Ectodermal cell (in vitro differentiated cells): ENCODE results near the gene RALBP1.

Experiments
- H3K27ac ChIP-seq: 2 replicates; pipeline ENCODE4 v1.7.0; 2013; ENCODE audit warnings: mild to moderate bottlenecking, low read depth, low read length; ENCODE audit not compliant: insufficient read depth, poor library complexity, severe bottlenecking
- H3K27me3 ChIP-seq: 2 replicates; pipeline ENCODE4 v1.7.0; 2013; ENCODE audit warnings: mild to moderate bottlenecking, low read length; ENCODE audit not compliant: insufficient read depth, control insufficient read depth, poor library complexity, severe bottlenecking
- H3K36me3 ChIP-seq: one replicate; pipeline ENCODE4 v1.7.0; 2013; ENCODE audit warnings: low read length; ENCODE audit not compliant: control insufficient read depth, insufficient read depth
- H3K4me1 ChIP-seq: one replicate; pipeline ENCODE4 v1.7.0; 2013; ENCODE audit warnings: low read length; ENCODE audit not compliant: control insufficient read depth, insufficient read depth
- H3K4me3 ChIP-seq: 2 replicates; pipeline ENCODE4 v1.7.0; 2013; ENCODE audit warnings: low read depth, low read length, control low read depth; ENCODE audit not compliant: insufficient read depth
- H3K9me3 ChIP-seq: 2 replicates; pipeline ENCODE4 v1.7.0; 2013; ENCODE audit warnings: mild to moderate bottlenecking, low read length, moderate library complexity; ENCODE audit not compliant: control insufficient read depth
- WGBS, 2 experiments: methylation state at CpG; one replicate each; pipeline ENCODE4 v1.1.7; 2013; ENCODE audit warnings: missing lambda C conversion rate in 2 of 2; 5-methylcytosine and 5-hydroxymethylcytosine counted together

RALBP1 gene

GRCh38 chr18:9526458-9526857, 51.1 kb downstream of the RALBP1 start:
- H3K9me3 ChIP-seq: no peaks in the 10 kb centered on the region
- H3K4me1 ChIP-seq: no peaks in the 10 kb centered on the region
- no peaks in the 10 kb centered on the region for H3K36me3 ChIP-seq
- H3K27ac ChIP-seq: no peak overlapping the region
- H3K4me3 ChIP-seq: no peak overlapping the region
- no peaks in the 10 kb centered on the region for H3K27me3 ChIP-seq

DNA sequence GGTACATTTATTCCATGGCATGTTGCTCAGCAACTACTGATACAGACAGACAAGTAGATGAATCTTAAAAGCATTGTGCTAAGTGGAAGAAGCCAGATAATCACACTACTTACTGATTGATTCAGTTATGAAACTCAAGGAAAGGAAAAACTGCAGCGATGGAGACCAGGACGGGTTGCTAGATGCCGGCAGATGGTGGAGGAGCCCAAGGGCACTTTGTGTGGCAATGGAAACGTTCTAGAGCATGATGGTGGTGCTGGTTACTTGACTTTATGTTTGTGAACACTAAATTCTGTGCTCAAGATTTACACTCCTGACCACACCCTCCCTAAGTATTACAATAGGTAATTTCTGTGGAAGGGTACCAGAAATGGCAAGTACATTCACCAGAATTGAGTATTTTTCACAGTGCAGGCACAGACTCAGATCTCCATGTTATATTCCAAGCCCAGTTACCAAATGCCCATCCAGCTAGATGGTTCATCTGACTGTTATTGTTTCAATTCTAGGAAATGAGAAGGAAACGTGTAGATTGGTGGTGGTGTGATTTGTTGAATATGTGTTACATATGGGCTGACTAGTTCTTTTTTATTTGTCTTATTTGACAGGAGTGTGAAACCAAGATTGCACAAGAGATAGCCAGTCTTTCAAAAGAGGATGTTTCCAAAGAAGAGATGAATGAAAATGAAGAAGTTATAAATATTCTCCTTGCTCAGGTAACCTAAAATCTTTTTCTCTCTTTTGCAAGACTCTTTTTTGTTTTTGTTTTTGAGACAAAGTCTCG, 55.1 kb downstream of the RALBP1 start:
- H3K27ac ChIP-seq: no peak overlapping the region
- peaks cover 7% of the 10 kb centered on the region for H3K36me3 ChIP-seq
- H3K9me3 ChIP-seq: no peaks in the 10 kb centered on the region
- H3K27me3 ChIP-seq: no peaks in the 10 kb centered on the region
- no peak overlapping the region for H3K4me3 ChIP-seq
- no peaks in the 10 kb centered on the region for H3K4me1 ChIP-seq
- WGBS, 2 experiments: 95 to 96% methylated on average over 6 of the region's 6 CpGs

- H3K36me3 ChIP-seq: peaks cover 16% of the 10 kb centered on the region
- no peaks in the 10 kb centered on the region for H3K9me3 ChIP-seq
- WGBS, 2 experiments: 94 to 95% methylated on average over 7 of the region's 7 CpGs
Measured at GRCh38 chr18:9531791-9532410, 56.6 kb downstream of the RALBP1 start.

GRCh38 chr18:9534844-9535243, 59.5 kb downstream of the RALBP1 start:
- Histone ChIP-seq H3K36me3 (peaks cover 16% of the 10 kb centered on the region), H3K4me1 (no peaks in the 10 kb centered on the region), H3K4me3 (no peak overlapping the region), H3K9me3 (no peaks in the 10 kb centered on the region), H3K27me3 (no peaks in the 10 kb centered on the region), H3K27ac (no peak overlapping the region)
- 97 to 98% methylated on average over 10 to 11 of the region's 11 CpGs for WGBS, 2 experiments

More at GRCh38 chr18:9531791-9532410, 56.6 kb downstream of the RALBP1 start:
- H3K27ac ChIP-seq: no peak overlapping the region
- H3K4me3 ChIP-seq: no peak overlapping the region
- no peaks in the 10 kb centered on the region for H3K27me3 ChIP-seq
- H3K4me1 ChIP-seq: no peaks in the 10 kb centered on the region

DNA sequence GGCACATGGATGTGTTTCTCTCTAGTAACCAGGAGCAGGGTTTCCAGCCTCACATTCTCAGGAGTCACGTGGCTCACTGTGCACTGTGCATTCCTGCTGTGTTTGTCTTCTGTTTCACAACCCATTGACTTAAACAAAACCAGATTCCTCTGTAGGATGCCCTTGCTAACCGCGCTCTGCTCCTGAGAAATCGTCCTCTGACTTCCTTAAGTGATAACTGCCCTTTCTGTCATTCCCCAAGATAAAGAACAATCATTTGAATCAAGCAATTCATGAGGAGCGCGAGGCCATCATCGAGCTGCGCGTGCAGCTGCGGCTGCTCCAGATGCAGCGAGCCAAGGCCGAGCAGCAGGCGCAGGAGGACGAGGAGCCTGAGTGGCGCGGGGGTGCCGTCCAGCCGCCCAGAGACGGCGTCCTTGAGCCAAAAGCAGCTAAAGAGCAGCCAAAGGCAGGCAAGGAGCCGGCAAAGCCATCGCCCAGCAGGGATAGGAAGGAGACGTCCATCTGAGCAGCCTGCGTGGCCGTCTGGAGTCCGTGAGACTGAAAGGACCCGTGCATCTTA, 60.2 kb downstream of the RALBP1 start:
- Histone ChIP-seq H3K27ac (no peak overlapping the region), H3K4me1 (no peaks in the 10 kb centered on the region), H3K27me3 (no peaks in the 10 kb centered on the region), H3K36me3 (peaks cover 16% of the 10 kb centered on the region), H3K9me3 (no peaks in the 10 kb centered on the region), H3K4me3 (no peak overlapping the region)
- WGBS, 2 experiments: 94 to 96% methylated on average over 27 of the region's 27 CpGs

DNA sequence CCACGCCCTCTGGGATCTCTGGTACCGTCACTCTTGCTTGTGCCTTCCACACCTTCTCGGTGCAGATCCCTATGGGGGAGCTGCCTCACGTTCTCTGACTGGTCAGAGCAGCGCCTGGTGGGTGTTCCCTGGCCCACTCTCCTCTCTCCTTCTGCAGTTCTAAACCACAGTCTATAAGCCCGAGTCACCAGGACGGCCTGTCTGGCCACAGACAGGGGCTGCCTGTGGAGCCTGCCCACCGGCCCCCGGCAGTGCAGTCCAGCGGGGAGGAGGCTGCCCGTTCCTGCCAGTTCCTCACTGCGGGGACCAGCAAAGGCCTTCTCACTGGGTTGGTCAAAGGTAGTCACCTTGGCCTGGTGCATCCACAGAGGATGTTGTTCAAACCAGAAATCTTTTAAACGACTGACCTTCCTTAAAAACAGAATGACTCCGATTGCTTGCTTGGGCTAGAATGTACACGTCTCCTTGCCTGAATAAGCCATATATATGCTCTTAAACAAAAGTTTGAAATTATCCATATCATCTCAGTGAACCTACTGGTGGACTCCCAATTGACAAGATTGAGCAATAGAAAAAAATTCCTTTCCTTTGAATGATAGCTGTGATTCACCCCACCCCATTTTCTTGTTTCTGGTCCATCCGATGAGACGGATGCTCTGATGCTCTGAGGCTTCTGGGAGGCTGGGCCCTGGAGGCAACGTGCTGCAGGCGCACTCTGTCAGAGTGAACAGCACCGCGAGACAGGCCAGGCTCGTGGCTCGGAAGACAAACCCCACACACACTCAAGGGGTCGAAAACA, 61.2 kb downstream of the RALBP1 start:
- Histone ChIP-seq H3K9me3 (no peaks in the 10 kb centered on the region), H3K4me1 (no peaks in the 10 kb centered on the region), H3K27ac (no peak overlapping the region), H3K27me3 (no peaks in the 10 kb centered on the region), H3K4me3 (no peak overlapping the region), H3K36me3 (peaks cover 16% of the 10 kb centered on the region)
- 94 to 95% methylated on average over 17 of the region's 24 CpGs for WGBS, 2 experiments

DNA sequence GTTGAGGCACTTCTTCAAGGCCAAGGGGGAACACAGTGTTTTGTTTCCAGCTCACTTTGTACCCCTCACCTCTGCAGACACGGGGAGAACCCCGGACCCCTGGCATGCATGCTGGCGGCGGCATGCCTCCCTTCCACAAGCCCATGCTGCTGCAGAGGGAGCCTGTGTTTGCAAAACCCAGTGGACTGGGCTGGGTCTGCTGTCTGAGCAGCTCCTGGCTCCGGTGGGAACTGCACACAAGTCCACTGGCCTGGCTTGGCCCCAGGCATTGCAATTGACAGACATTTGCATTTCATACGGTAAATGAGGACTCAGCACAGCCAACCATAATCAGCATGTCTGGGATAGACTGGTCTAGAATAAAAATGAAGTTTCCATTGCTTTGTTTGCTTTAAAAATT, 62.4 kb downstream of the RALBP1 start:
- Histone ChIP-seq H3K4me1 (no peaks in the 10 kb centered on the region), H3K9me3 (no peaks in the 10 kb centered on the region), H3K27me3 (no peaks in the 10 kb centered on the region), H3K27ac (no peak overlapping the region), H3K4me3 (no peak overlapping the region), H3K36me3 (peaks cover 16% of the 10 kb centered on the region)
- 93 to 96% methylated on average over 6 of the region's 6 CpGs for WGBS, 2 experiments

GRCh38 chr18:9539283-9539682, 64.0 kb downstream of the RALBP1 start:
- Histone ChIP-seq H3K27ac (no peak overlapping the region), H3K27me3 (no peaks in the 10 kb centered on the region), H3K36me3 (peaks cover 10% of the 10 kb centered on the region), H3K4me1 (no peaks in the 10 kb centered on the region), H3K4me3 (no peak overlapping the region), H3K9me3 (no peaks in the 10 kb centered on the region)
- 93 to 97% methylated on average over 6 of the region's 6 CpGs for WGBS, 2 experiments

- H3K36me3 ChIP-seq: peaks cover 9% of the 10 kb centered on the region
- no peaks in the 10 kb centered on the region for H3K9me3 ChIP-seq
- no peaks in the 10 kb centered on the region for H3K27me3 ChIP-seq
- no peak overlapping the region for H3K27ac ChIP-seq
- H3K4me3 ChIP-seq: no peak overlapping the region
- WGBS, 2 experiments: 90 to 93% methylated on average over 8 of the region's 8 CpGs
- no peaks in the 10 kb centered on the region for H3K4me1 ChIP-seq
Measured at GRCh38 chr18:9539938-9540337, 64.6 kb downstream of the RALBP1 start.

- Histone ChIP-seq H3K27ac (no peak overlapping the region), H3K4me3 (no peak overlapping the region), H3K27me3 (no peaks in the 10 kb centered on the region), H3K4me1 (no peaks in the 10 kb centered on the region), H3K9me3 (no peaks in the 10 kb centered on the region), H3K36me3 (peaks cover 19% of the 10 kb centered on the region)
- WGBS, 2 experiments: 90% methylated on average over 4 of the region's 4 CpGs
Measured at GRCh38 chr18:9542924-9543323, 67.6 kb downstream of the RALBP1 start.
